GM18951 (cell line): Measurements from ENCODE around the gene MTG1.
"Not testable (repeated sequence)": the region's sequence is repeated elsewhere in the genome, so short reads cannot be mapped to it uniquely, and the experiment has no call there.

Experiments
- POLR2A ChIP-seq: IDR thresholded peaks from 4 replicates; pipeline ENCODE4 v1.6.1; 2011; ENCODE audit warnings: mild to moderate bottlenecking; ENCODE audit not compliant: insufficient read length, insufficient read depth; ENCODE audit errors: extremely low read depth
- in situ Hi-C: fragments of 300-500 bp; cut with MboI; formaldehyde crosslinking; loops from one replicate; pipeline ENCODE4 v1.12.0; 2022; ENCODE audit warnings: low sequenced_read_pairs, mixed read lengths, inconsistent platforms; ENCODE audit not compliant: unreplicated experiment

Gene MTG1

GRCh38 chr10:133462512-133463305 is 68.8 kb downstream of the MTG1 start:
- in situ Hi-C loops: no loop called here
- TF ChIP-seq POLR2A: no peak

- in situ Hi-C loops: no loop called here
- no peak for TF ChIP-seq POLR2A
Observed at GRCh38 chr10:133464582-133465031, 70.7 kb downstream of the MTG1 start.

GRCh38 chr10:133465191-133465949 is 71.4 kb downstream of the MTG1 start:
- in situ Hi-C loops: no loop called here
- TF ChIP-seq POLR2A: no peak

- in situ Hi-C loops: no loop called here
Observed at GRCh38 chr10:133465950-133466474, 72.1 kb downstream of the MTG1 start.

GRCh38 chr10:133466683-133467275 is 72.8 kb downstream of the MTG1 start:
- TF ChIP-seq POLR2A: no peak
- in situ Hi-C loops: no loop called here

More at GRCh38 chr10:133465950-133466474, 72.1 kb downstream of the MTG1 start:
- no peak for TF ChIP-seq POLR2A

GRCh38 chr10:133467286-133467911 is 73.4 kb downstream of the MTG1 start:
- TF ChIP-seq POLR2A: no peak
- in situ Hi-C loops: no loop called here

- in situ Hi-C loops: not testable (repeated sequence)
Observed at GRCh38 chr10:133469205-133469604, 75.2 kb downstream of the MTG1 start.

GRCh38 chr10:133471300-133472109 is 77.5 kb downstream of the MTG1 start:
- no peak for TF ChIP-seq POLR2A
- in situ Hi-C loops: no loop called here
